ENCODE measurements around the gene VPS13C.

DNA sequence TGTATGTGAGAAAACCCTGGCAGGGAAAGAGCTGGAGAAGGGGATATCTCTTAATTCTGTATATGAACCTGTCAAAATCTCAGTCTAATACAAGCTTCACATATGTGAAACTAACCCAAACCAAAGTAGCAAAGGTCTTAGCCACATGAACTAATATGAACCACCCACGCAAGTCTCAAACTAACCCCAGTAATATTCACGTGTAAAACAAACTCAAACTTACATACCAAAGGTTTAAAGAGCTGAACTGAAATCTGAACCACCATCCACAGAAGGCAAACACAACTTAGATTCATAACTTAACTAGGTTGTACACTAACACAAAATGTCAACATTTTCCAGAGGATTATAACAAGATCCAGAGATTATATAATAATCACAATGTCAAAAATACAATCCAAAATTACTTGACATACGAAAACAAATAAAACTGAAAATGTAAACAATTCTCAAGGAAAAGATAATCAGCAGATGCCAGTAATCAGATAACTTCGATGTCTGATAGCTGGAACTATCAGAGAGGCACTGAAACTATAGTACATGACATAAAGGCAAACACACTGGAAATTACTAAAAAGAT, 64.1 kb downstream of the VPS13C start:
- no peak for TF ChIP-seq POLR2A (IDR thresholded peaks at IDR 0.05; ENCODE audit: borderline replicate concordance, extremely low read depth, insufficient read depth, insufficient read length)
- TF ChIP-seq, protein P1, sequence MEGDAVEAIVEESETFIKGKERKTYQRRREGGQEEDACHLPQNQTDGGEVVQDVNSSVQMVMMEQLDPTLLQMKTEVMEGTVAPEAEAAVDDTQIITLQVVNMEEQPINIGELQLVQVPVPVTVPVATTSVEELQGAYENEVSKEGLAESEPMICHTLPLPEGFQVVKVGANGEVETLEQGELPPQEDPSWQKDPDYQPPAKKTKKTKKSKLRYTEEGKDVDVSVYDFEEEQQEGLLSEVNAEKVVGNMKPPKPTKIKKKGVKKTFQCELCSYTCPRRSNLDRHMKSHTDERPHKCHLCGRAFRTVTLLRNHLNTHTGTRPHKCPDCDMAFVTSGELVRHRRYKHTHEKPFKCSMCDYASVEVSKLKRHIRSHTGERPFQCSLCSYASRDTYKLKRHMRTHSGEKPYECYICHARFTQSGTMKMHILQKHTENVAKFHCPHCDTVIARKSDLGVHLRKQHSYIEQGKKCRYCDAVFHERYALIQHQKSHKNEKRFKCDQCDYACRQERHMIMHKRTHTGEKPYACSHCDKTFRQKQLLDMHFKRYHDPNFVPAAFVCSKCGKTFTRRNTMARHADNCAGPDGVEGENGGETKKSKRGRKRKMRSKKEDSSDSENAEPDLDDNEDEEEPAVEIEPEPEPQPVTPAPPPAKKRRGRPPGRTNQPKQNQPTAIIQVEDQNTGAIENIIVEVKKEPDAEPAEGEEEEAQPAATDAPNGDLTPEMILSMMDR (IDR thresholded peaks at IDR 0.05 in 2 of 3, conservative IDR thresholded peaks at IDR 0.05 in 1 of 3; ENCODE audit: borderline replicate concordance in 1 of 3, insufficient read depth in 1 of 3, low read depth in 2 of 3, low read length in 2 of 3), result no peak
- TF ChIP-seq SP1 (IDR thresholded peaks at IDR 0.05; ENCODE audit: low read depth), result no peak
- no peak for TF ChIP-seq SIN3A (IDR thresholded peaks at IDR 0.05; ENCODE audit: low read depth)
- TF ChIP-seq EZH2 (IDR thresholded peaks at IDR 0.05), result no peak
- TF ChIP-seq FOSL1 (IDR thresholded peaks at IDR 0.05; ENCODE audit: low read depth), result no peak
